ENCODE results near the gene NINL. TPM values are rescaled to one million over a fixed set of nuclear protein-coding genes. Genes with fewer than 3 reads are reported as not detected.
"Not testable (repeated sequence)": the region's sequence is repeated elsewhere in the genome, so short reads cannot be mapped to it uniquely, and the experiment has no call there.

NINL gene
- total RNA-seq, 1 experiment from 2014 or later = 5.2 TPM

DNA sequence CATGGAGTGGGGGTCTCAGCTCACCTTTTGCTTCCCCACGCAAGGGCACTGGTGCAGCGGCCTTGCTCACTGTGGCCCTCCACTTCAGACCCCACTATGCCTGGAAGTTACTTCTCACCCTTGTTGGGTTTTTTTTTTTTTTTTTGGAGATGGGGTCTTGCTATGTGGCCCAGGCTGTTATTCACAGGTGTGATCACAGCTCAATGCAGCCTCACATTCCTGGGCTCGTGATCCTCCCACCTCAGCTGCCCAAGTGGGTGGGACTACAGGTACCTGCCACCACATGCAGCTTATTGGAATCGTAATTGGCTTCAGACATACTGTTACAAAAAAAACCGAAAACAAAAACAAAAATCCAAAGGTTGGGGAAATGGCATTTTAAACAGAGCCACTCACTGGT lies 32.4 kb downstream of the NINL start:
- no peak for DNase-seq (ENCODE audit: low read depth)

DNA sequence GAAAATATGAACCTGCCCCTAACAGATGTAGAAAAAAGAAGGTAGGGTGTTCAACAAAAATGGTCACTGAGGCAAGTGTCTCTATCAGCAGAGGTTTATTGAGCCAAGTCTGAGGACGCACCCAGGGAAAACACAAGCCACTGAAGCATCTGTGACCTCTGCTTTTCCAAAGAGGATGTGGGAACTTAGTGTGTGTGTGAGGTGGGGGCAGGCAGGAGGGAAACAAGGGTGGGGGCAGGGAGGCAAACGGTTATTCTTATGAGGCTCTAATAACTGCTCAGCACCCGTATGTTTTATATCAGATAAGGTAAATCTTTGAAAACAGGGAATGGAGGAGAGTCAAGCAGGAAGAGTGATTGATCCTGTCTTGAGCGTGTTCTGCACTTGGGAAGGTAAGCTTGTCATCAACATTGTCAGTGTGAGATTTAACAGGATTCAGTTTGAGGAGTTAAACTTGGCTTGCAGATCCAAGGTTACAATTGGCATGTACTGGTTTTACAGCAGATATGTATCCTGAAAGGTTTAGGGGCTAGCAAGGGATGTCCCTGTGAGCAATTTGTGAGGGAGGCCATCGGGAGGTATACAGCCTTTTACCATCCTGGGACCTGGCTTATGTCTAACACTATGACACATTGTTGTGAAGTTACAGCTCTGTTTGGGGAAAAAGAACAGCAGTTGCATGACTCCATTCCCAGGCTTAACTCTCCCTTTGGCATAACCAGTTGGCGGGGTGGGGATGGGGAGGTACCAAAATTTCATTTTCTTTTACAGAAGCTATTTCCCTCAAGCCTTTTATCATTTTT lies 33.7 kb downstream of the NINL start:
- peak; percentile 10 for DNase-seq (ENCODE audit: low read depth)

DNA sequence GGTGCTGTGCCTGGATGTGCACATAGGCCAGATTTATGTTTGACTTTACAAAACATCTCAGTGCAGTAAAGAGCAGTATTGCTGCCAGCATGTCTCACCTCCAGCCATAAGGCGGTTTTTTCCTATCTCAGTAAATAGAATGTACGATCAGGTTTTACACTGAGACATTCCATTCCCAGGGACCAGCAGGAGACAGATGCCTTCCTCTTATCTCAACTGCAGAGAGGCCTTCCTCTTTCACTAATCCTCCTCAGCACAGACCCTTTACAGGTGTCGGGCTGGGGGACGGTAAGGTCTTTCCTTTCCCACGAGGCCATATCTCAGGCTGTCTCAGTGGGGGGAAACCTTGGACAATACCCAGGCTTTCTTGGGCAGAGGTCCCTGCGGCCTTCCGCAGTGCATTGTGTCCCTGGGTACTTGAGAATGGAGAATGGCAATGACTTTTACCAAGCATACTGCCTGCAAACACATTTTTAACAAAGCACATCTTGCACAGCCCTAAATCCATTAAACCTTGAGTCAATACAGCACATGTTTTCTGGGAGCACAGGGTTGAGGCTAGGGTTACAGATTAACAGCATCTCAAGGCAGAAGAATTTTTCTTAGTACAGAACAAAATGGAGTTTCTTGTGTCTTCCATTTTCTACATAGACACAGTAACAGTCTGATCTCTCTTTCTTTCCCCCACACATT lies 34.5 kb downstream of the NINL start:
- not testable (repeated sequence) for DNase-seq (ENCODE audit: low read depth)

DNA sequence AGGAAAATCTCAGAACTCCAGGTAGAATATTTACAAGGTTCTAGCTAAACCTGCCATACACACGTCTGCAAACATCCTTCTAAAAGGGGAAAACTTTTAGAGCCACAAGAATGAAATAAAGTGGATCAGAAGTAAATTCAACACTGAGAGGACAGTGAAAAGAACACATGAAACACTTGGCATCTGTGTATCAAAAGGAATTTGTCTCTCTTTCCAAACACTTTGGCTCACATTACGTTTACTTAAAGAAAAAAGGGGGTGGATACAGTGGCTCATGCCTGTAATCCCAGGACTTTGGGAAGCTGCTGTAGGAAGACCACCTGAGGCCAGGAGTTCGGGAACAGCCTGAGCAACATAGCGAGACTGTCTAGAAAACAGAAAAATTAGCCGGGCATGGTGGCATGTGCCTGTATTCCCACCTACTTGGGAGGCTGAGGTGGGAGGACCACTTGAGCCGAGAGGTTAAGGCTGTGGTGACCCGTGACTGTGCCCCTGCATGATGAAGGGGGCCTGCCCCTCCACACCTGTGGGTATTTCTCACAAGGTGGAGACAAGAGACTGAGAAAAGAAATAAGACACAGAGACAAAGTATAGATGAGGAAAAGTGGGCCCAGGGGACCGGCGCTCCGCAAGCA lies 35.4 kb downstream of the NINL start:
- DNase-seq (ENCODE audit: low read depth) = peak; percentile 31

DNA sequence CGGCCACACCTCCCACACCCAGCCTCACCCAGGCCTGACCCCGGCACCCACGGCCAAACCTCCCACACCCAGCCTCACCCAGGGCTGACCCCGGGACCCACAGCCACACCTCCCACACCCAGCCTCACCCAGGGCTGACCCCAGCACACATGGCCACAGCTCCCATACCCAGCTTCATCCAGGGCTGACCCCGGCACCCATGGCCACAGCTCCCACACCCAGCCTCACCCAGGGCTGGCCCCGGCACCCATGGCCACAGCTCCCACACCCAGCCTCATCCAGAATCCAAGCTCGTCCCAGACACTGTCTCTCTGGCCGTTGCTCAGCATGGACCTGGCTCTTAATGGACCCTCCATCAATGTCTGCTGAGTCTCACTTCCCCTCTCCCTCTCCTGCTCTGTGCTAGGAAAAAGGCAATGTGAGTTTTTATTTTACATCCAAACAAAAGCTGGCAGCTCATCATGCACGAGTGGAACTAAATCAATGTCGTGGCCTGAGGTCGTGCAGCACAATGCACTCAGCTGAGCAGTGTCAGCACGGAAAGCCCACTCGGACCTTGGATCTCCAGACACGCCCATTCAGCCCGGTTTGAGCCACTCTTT lies 36.1 kb downstream of the NINL start:
- DNase-seq (ENCODE audit: low read depth) = no peak

- no peak for DNase-seq (ENCODE audit: low read depth)
These were observed 36.7 kb downstream of the NINL start for GRCh38 chr20:25548613-25549086.

DNA sequence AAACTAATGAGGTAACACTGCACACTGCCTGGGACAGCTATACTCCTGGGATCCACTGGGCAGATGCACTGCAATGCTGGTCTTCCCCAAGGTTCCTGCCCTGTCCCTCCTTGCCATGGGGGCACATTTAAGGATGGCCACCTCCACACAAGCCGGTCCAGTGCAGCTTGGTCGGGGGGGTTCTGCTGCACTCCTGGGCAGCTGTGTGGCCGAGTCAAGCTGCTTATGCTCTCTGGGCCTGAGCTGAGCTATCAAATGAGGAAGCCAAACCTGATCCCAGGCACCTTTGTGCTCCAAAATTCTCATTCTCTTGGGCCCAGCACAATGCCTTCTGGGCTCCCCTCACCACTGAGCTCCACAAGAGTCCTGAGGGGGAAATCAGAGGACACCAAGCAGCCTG lies 37.3 kb downstream of the NINL start:
- no peak for DNase-seq (ENCODE audit: low read depth)

DNA sequence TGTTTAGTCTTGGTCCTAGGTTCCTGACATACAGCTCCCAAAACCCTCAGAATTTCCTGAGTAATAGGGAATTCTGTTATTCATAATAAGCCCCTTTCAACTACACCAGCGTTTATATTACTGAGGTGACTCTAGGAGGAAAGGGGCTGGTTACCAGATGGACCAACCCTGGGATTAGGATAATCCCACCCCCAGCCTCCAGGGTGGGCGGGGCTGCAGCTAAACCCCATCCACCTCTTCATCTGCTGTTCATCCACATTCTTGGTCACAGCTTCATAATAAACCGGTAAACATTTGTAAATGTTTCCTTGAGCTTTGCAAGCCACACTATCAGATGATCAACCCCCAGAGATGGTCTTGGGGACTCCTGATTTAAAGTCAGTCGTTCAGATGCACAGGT lies 38.3 kb downstream of the NINL start:
- no peak for DNase-seq (ENCODE audit: low read depth)

DNA sequence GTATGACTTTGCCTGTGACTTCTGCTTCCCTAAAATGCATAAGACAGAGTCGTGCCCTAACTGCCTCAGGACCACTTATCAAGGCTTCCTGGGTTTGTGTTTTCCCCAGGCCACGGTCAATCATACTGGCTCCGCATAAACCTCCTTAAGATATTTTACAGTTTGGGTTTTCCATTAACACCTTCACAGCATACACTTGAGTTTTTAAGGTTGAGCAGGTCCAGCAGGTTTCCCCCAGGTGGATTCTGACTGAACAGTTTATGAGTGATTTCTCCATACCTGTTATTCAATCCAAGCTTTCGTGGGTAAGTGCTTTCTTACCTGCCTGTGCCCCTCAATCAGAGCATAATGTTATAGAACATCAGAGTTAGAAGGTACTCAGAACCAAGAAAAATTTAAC lies 39.3 kb downstream of the NINL start:
- no peak for DNase-seq (ENCODE audit: low read depth)

GRCh38 chr20:25545171-25545570 lies 40.2 kb downstream of the NINL start:
- no peak for DNase-seq (ENCODE audit: low read depth)

GRCh38 chr20:25544734-25545133 lies 40.6 kb downstream of the NINL start:
- DNase-seq (ENCODE audit: low read depth) = no peak

DNA sequence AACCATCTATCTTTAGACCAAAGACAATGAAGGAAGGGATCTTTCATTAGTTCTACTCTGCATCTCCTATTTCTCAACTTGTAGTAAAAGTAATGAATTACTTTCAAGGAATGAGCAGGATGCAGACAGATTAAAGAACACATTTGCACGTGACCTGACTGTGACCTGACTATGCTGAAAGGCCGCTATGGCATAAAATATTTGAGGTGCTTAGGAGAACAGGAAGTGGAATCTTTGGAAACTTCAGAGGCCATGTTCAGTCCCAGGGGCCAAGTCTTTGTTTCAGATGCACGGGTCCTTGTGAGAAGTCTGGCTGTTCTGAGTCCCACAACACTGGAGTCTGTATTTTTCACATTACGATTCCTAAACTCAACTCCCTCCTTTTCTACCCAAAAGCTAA lies 41.0 kb downstream of the NINL start:
- DNase-seq (ENCODE audit: low read depth) = no peak

- DNase-seq (ENCODE audit: low read depth) = peak; percentile 63
These were observed 42.3 kb downstream of the NINL start for GRCh38 chr20:25543068-25543467.

DNA sequence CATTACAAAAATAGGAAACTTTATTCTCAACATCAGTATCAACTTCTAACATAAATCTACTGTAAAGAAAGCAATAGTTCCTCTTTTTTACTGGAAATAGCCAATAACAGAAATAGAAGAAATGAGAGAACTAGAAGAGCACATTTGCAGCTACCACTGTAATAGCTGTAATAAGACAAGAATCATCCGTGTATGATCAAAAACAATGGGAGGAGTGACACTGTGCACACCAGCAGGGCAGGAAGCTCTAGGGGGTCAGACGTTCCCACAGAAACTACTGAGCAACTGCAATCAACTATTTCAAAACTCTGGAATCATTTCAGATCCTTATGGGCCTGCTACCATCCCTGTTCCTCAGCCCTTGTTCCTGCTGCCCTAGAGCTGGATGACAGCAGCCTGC lies 43.7 kb downstream of the NINL start:
- peak; percentile 32 for DNase-seq (ENCODE audit: low read depth)

DNA sequence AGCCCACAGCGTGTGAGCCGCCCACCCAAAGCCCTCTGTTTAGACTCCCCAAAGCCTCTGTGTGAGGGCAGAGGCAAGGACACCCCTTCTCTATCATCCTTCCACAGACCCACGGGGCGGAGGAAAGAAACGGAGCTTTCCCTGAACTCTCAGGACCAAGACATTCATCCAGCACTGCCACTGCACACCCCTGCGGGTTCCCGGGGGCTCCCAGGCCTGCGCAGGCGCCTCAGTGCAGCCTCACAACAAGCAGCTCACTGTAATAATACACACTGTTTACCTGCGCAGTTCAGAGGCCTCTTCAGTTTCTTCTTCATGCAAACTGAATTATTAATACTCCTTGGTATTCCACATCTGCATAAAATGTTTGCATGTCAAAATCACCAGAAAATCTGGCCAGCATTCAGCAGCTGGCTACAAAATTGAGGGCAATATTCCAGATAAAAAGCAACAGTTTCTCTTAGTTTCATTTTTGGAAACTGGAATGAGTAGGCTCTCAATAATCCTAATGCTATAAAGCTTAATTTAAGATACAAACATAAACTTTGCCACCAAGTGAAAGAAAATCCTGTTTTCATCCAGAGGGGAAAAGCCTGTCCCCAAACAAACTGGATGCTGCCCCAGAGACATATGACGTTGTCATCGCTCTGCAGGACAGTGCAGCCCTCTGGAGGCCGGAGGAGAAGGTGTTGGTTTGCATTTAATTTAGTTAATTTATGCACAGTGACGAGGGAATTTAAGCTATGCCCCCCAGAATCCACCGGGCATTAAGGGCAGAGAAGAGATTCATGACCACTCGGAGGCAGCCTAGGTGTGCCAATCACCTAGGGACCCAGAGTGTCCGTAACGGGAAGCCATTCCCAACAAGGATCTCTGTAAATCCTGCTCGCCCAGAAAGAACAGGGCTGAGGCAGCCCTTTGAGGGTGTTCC lies 45.3 kb downstream of the NINL start:
- DNase-seq (ENCODE audit: low read depth) = peak; percentile 23

DNA sequence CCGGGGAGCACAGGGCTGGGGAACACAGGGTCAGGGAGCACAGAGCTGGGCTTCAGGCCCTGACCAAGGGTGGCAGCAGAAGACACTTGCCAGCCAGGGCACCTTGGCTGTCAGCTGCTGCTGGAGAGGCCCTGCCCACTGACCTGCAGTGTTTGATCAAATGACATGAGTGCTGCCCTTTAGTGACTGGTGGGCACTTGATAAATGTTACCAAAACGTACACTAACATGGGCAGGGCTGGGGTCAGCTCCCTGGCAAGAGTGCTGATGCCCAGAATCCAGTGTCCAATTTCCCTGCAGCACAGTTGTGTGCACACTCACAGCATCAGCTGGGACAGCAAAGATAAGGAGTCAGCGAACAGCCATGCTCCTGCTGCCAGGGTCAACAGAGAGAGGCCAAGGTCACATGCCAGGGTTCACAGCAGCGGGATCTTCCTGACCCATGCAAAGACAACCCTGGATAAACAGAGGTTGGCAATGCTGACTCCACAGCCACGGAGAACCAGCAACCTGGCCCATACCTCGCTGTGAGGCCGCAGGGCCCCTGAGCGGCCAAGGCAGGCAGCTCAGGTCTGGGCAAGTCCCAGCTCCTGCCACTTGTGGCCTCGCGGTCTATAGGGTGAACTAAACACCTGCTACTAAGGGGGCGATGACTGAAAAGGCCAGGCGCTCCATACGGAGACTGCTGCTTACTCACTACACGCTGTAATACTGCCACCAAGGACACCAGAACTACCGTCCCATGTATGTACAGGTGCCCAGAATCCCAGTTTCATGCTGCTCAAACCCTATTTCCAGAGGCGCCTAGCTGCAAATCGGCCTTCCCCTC lies 46.3 kb downstream of the NINL start:
- DNase-seq (ENCODE audit: low read depth) = no peak

GRCh38 chr20:25537890-25538289 lies 47.4 kb downstream of the NINL start:
- no peak for DNase-seq (ENCODE audit: low read depth)

DNA sequence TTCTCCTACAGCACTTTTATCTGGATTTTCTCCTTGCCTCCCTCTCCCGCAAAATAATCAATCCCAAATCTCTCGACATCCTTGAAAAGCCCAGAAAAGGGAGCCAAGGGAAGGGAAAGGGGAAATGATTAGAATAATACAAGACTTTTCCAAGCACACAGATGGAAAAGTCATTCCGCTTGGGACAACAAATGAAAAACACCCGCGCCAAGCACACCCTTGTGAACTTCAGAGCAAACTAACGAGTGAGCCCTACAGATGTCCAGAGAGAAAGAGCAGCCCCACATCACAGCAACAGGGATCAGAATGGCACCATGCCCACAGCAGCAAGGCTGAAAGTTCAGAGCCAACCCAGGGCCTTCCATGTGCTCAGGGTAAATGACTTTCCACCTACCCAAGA lies 49.6 kb downstream of the NINL start:
- DNase-seq (ENCODE audit: low read depth) = no peak

DNA sequence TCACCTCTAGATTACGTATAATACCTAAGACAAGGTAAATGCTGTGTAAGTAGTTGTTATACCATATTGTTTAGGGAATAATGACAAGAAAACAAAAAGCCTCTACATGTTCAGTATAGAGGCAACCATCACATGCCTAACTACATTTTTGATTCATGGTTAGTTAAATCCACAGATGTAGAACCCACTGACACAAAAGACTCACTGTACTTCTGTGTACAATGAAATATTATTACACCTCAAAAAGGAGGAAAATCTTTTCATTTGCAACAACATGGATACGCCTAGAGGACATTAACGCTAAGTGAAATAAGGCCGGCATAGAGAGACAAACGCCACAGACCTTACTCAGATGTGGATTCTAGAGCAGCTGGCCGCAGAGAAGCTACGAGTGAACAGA lies 50.5 kb downstream of the NINL start:
- DNase-seq (ENCODE audit: low read depth) = no peak

Measured in LHCN-M2 (cell line).